HG03097 (cell line): Measurements from ENCODE around the gene HAUS3.

Experiments used
- ATAC-seq: cut with Tn5 transposase; IDR thresholded peaks from one replicate; pipeline ENCODE4 v1.9.1; 2021; ENCODE audit not compliant: unreplicated experiment, low FRiP score

Gene HAUS3

GRCh38 chr4:2241410-2242353 lies at the start of gene HAUS3, which contains the start of gene POLN:
HAUS3 (minus strand) TSS chr4:2242121; CDS start chr4:2240946, 1,175 bp downstream.
POLN (minus strand) TSS chr4:2242121; CDS start chr4:2229231, 12,890 bp downstream.
- ATAC-seq = peak; percentile 87

- ATAC-seq = no peak
Measured at GRCh38 chr4:2290974-2291704, 49.2 kb upstream of the HAUS3 start.

- no peak for ATAC-seq
Measured at GRCh38 chr4:2290488-2290887, 48.6 kb upstream of the HAUS3 start.

- ATAC-seq = no peak
Measured at GRCh38 chr4:2289955-2290333, 48.0 kb upstream of the HAUS3 start.

- no peak for ATAC-seq
Measured at GRCh38 chr4:2289311-2289954, 47.5 kb upstream of the HAUS3 start.

GRCh38 chr4:2288051-2288541 lies 46.2 kb upstream of the HAUS3 start:
- ATAC-seq = no peak

- ATAC-seq = no peak
Measured at GRCh38 chr4:2287594-2287915, 45.6 kb upstream of the HAUS3 start.

- no peak for ATAC-seq
Measured at GRCh38 chr4:2286904-2287593, 45.1 kb upstream of the HAUS3 start.

GRCh38 chr4:2285613-2286381 lies 43.9 kb upstream of the HAUS3 start:
- ATAC-seq = no peak

GRCh38 chr4:2284934-2285612 lies 43.2 kb upstream of the HAUS3 start:
- no peak for ATAC-seq

- no peak for ATAC-seq
Measured at GRCh38 chr4:2284161-2284933, 42.4 kb upstream of the HAUS3 start.

- no peak for ATAC-seq
Measured at GRCh38 chr4:2283199-2283711, 41.3 kb upstream of the HAUS3 start.

GRCh38 chr4:2281575-2282343 lies 39.8 kb upstream of the HAUS3 start:
- peak; percentile 81 for ATAC-seq

- no peak for ATAC-seq
Measured at GRCh38 chr4:2280531-2281300, 38.8 kb upstream of the HAUS3 start.

- ATAC-seq = no peak
Measured at GRCh38 chr4:2277956-2278355, 36.0 kb upstream of the HAUS3 start.

- no peak for ATAC-seq
Measured at GRCh38 chr4:2276581-2277325, 34.8 kb upstream of the HAUS3 start.
